HS-27A (cell line): ENCODE results near the gene TRIM7.
"Not testable (repeated sequence)": the region's sequence is repeated elsewhere in the genome, so short reads cannot be mapped to it uniquely, and the experiment has no call there.

Experiments used
- DNase-seq: peaks from one replicate; pipeline ENCODE4 v3.0.0-alpha.2; 2012; ENCODE audit warnings: low read depth, missing footprints

Gene TRIM7

GRCh38 chr5:181233088-181233800 lies 28.2 kb upstream of the TRIM7 start:
- DNase-seq, result no peak

- DNase-seq, result no peak
Observed at GRCh38 chr5:181232593-181232992, 27.6 kb upstream of the TRIM7 start.

GRCh38 chr5:181231432-181231831 lies 26.4 kb upstream of the TRIM7 start:
- no peak for DNase-seq

GRCh38 chr5:181230551-181230950 lies 25.6 kb upstream of the TRIM7 start:
- no peak for DNase-seq

GRCh38 chr5:181229996-181230395 lies 25.0 kb upstream of the TRIM7 start:
- no peak for DNase-seq

- no peak for DNase-seq
Observed at GRCh38 chr5:181224390-181225229, 19.6 kb upstream of the TRIM7 start.

GRCh38 chr5:181223729-181224389 lies 18.9 kb upstream of the TRIM7 start:
- DNase-seq, result no peak

- DNase-seq, result no peak
Observed at GRCh38 chr5:181223058-181223728, 18.2 kb upstream of the TRIM7 start, which contains the start of gene TRIM41. TRIM41 (plus strand) TSS chr5:181223281; CDS start chr5:181224000, 719 bp downstream.

GRCh38 chr5:181222630-181223057 lies 17.6 kb upstream of the TRIM7 start:
- DNase-seq, result no peak

GRCh38 chr5:181221792-181222629 lies 17.0 kb upstream of the TRIM7 start:
- DNase-seq, result peak; percentile 84

- DNase-seq, result no peak
Observed at GRCh38 chr5:181221105-181221791, 16.3 kb upstream of the TRIM7 start.

- no peak for DNase-seq
Observed at GRCh38 chr5:181220178-181220515, 15.2 kb upstream of the TRIM7 start.

- DNase-seq, result no peak
Observed at GRCh38 chr5:181219262-181220177, 14.5 kb upstream of the TRIM7 start.

- DNase-seq, result no peak
Observed at GRCh38 chr5:181218795-181219124, 13.8 kb upstream of the TRIM7 start.

GRCh38 chr5:181217803-181218062 lies 12.7 kb upstream of the TRIM7 start:
- no peak for DNase-seq

GRCh38 chr5:181217111-181217802 lies 12.3 kb upstream of the TRIM7 start:
- DNase-seq, result no peak

- no peak for DNase-seq
Observed at GRCh38 chr5:181215997-181216989, 11.3 kb upstream of the TRIM7 start.

- not testable (repeated sequence) for DNase-seq
Observed at GRCh38 chr5:181214249-181214648, 9.3 kb upstream of the TRIM7 start.
